Measurements from ENCODE around the gene MCM7.
A peak's percentile ranks its signal among the peaks of the same experiment; 100 is the strongest.
"Not testable (repeated sequence)": the region's sequence is repeated elsewhere in the genome, so short reads cannot be mapped to it uniquely, and the experiment has no call there.

The MCM7 gene

GRCh38 chr7:100101016-100101862 is at the start of gene MCM7, which contains the start of gene AP4M1:
TSS of gene MCM7 (minus strand) at chr7:100101397. CDS start at chr7:100101294, 103 bp downstream.
TSS of gene AP4M1 (plus strand) at chr7:100101643. CDS start at chr7:100101715, 72 bp downstream.
- DNase-seq (ENCODE audit: low spot score): peak; percentile 98

GRCh38 chr7:100148559-100149328 is 47.5 kb upstream of the MCM7 start, which contains the start of gene LAMTOR4:
TSS of gene LAMTOR4 (plus strand) at chr7:100148918. CDS start at chr7:100148973, 55 bp downstream.
- DNase-seq (ENCODE audit: low spot score): peak; percentile 97

GRCh38 chr7:100148225-100148558 is 47.0 kb upstream of the MCM7 start:
- DNase-seq (ENCODE audit: low spot score): no peak

- no peak for DNase-seq (ENCODE audit: low spot score)
These were observed 46.1 kb upstream of the MCM7 start for GRCh38 chr7:100147278-100147677.

- not testable (repeated sequence) for DNase-seq (ENCODE audit: low spot score)
These were observed 45.2 kb upstream of the MCM7 start for GRCh38 chr7:100146350-100146749.

DNA sequence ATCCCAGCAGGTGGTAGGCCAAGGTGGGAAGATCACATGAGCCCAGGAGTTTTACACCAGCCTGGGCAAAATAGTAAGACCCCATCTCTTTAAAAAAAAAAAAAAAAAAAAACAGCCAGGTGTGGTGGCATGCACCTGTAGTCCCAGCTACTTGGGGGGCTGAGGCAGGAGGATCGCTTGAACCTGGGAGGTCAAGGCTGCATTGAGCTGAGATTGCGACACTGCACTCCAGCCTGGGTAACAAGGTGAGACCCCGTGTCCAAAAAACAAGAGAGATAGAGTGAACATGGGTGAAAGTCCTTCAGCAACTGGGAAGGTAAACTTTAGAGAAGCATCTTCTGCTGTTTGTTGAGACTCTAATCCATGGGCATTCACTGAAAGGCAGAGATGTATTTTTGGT is 41.3 kb upstream of the MCM7 start:
- no peak for DNase-seq (ENCODE audit: low spot score)

GRCh38 chr7:100141555-100141949 is 40.4 kb upstream of the MCM7 start:
- DNase-seq (ENCODE audit: low spot score): no peak

DNA sequence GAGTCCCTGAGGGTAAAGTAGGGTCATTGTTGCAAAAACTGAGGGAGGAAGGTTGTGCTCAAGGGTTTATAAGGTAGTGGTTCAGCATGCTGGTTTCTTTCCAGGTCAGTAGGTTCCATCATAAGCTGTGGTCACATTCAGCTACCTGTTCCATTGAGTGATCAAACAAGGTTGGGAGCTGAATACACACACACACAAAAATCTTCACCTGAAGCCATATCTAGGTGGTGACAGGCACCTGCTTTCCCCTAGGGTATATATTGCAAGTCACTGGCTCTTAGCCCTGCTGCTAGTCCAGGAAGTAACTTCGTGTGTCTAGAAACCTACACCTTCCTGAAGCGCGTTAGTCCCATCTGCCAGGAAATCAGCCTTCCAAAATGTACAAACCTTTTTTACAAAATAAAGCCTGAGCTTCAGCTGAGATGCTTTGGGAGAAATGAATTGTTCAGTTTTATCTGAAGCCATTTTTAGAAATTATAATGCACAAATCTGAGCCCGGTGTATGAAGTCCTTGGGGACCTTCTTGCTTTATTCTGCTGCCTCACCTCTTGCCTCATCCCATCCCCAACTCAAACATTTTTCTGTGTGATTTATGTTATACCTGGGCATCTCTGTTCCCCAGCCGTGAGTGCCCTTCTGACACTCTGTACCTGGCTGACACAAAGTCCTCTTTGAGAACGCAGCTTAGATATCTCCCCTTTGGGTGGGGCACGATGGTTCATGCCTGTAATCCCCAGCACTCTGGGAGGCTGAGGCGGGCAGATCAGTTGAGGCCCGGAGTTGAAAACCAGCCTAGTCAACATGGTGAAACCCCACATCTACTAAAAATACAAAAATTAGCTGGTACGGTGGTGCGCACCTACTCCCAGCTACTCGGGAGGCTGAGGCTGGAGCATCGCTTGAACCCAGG is 36.9 kb upstream of the MCM7 start:
- DNase-seq (ENCODE audit: low spot score): no peak

DNA sequence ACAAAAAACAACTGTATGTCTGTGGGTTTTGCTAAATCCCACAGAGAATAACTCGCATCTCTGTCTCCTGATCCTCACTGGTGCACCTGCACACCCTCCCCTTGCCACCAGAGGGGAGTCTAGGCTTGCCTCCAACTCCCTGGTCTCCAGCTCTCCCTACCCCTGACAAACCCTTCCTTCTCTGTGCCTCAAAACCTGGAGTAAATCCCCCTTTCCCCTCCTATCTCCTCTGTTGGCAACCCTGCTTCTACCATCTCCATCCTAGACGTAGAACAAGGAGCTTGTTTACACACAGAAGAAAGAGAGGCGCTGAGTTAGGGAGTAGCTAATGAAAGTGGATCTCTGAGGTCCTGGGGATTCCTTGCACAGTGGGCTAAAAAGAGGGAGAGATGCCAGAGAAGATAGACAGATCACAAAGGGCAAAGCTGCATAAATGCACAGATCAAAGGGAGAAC is 31.5 kb upstream of the MCM7 start:
- peak; percentile 71 for DNase-seq (ENCODE audit: low spot score)

DNA sequence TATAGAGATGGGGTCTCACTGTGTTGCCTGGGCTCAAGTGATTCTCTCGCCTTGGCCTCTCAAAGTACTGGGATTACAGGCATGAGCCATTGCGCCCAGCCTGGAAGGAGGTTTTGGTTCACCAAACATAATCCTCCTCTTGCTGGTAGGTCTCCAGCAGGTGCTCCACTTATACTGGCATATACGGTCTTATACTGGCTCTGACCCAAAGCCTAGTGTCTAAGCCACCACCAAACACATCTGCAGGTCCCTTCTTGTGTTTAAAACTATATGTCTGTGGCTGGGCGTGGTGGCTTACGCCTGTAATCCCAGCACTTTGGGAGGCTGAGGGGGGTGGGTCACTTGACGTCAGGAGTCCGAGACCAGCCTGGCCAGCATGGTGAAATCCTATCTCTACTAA is 30.9 kb upstream of the MCM7 start:
- DNase-seq (ENCODE audit: low spot score): no peak

DNA sequence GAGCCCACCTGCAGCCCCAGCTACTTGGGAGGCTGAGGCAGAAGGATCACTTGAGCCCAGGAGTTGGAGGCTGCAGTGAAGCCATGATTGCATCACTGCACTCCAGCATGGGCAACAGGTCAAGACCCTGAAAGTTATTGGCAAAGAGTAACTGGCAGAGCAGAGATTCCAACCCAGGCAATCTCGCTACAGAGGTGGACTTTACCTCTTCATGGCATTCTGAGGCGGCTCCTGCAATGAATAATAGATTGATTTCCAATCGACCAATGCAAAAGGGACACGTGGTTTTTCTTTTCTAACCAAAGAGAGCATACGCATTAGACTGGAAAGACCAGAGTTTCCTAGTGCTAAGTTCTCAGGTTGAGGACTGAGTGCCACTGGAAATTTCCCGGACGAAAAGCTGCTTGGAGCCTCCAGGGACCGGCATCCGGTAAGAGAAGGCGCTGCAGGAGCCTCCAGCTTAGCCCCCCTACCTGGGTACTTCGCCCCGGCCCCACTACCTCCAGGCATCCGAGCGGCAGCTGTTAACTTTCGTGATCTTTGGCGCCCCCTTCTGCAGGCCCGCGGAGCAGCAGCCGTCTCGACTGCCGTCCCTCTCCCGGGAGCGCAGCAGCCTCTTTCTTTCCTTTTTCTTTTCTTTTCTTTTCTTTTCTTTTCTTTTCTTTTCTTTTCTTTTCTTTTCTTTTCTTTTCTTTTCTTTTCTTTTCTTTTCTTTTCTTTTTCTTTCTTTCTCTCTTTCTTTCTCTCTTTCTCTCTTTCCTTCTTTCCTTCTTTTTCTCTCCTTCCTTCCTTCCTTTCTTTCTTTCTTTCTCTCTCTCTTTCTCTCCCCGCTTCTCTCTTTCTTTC is 29.6 kb upstream of the MCM7 start:
- peak; percentile 76 for DNase-seq (ENCODE audit: low spot score)

DNA sequence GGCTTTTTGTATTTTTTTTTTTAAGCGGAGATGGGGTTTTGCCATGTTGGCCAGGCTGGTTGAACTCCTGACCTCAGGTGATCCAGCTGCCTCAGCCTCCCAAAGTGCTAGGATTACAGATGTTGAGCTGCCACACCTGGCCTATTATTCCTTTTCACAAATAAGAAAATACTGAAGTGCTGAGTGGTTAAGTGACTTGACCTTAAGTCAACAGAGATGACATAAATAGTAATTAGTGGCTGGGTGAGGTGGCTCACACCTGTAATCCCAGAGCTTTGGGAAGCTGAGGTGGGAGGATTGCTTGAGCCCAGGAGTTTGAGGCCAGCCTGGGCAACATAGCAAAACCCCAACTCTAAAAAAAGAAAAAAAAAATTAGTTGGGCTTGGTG is 29.0 kb upstream of the MCM7 start:
- not testable (repeated sequence) for DNase-seq (ENCODE audit: low spot score)

- no peak for DNase-seq (ENCODE audit: low spot score)
These were observed 27.4 kb upstream of the MCM7 start for GRCh38 chr7:100128637-100128963.

GRCh38 chr7:100127866-100128636 is 26.9 kb upstream of the MCM7 start:
- DNase-seq (ENCODE audit: low spot score): peak; percentile 26

GRCh38 chr7:100126931-100127865 is 26.0 kb upstream of the MCM7 start, which contains the start of gene MBLAC1:
TSS of gene MBLAC1 (plus strand) at chr7:100126967. CDS start at chr7:100127396, 429 bp downstream.
- peak; percentile 94 for DNase-seq (ENCODE audit: low spot score)

- DNase-seq (ENCODE audit: low spot score): no peak
These were observed 25.2 kb upstream of the MCM7 start for GRCh38 chr7:100126239-100126930.

DNA sequence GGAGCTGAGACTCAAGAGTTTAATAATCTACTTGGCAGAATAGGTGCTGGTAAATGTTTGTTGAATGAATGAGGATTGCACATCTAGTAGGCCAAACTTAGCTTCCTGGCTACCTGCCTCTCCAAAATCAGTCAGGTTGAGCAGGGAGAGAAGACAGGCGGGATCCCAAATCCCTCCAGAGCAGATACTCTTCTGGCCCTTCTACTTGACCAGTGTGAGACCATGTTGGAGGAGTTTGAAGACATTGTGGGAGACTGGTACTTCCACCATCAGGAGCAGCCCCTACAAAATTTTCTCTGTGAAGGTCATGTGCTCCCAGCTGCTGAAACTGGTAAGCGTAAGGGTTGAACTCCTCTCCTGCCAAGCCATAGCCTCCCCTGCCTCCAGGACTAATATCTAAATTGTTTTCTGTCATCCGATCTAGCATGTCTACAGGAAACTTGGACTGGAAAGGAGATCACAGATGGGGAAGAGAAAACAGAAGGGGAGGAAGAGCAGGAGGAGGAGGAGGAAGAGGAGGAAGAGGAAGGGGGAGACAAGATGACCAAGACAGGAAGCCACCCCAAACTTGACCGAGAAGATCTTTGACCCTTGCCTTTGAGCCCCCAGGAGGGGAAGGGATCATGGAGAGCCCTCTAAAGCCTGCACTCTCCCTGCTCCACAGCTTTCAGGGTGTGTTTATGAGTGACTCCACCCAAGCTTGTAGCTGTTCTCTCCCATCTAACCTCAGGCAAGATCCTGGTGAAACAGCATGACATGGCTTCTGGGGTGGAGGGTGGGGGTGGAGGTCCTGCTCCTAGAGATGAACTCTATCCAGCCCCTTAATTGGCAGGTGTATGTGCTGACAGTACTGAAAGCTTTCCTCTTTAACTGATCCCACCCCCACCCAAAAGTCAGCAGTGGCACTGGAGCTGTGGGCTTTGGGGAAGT is 23.4 kb upstream of the MCM7 start:
- DNase-seq (ENCODE audit: low spot score): no peak
